AG09309 (cell line): ENCODE data around the gene EIF4G3.

Experiments used
- DNase-seq: peaks from one replicate; pipeline ENCODE4 v3.0.0-alpha.2; 2010; ENCODE audit warnings: low read depth
- H3K4me3 ChIP-seq: 2 replicates; pipeline ENCODE4 v1.5.1; 2011; ENCODE audit warnings: mild to moderate bottlenecking, low read depth, low read length, moderate library complexity; ENCODE audit not compliant: control insufficient read depth
- TF ChIP-seq, protein P1 (sequence below): IDR thresholded peaks from 2 replicates; pipeline ENCODE4 v1.5.1; 2011; ENCODE audit warnings: mild to moderate bottlenecking, low read depth, low read length, inconsistent platforms; ENCODE audit not compliant: insufficient read depth, control insufficient read depth; ENCODE audit errors: missing control alignments

Gene EIF4G3

GRCh38 chr1:21123287-21123948 is 53.3 kb downstream of the EIF4G3 start:
- no peak for DNase-seq
- no peak overlapping the region for H3K4me3 ChIP-seq
- TF ChIP-seq, protein P1, sequence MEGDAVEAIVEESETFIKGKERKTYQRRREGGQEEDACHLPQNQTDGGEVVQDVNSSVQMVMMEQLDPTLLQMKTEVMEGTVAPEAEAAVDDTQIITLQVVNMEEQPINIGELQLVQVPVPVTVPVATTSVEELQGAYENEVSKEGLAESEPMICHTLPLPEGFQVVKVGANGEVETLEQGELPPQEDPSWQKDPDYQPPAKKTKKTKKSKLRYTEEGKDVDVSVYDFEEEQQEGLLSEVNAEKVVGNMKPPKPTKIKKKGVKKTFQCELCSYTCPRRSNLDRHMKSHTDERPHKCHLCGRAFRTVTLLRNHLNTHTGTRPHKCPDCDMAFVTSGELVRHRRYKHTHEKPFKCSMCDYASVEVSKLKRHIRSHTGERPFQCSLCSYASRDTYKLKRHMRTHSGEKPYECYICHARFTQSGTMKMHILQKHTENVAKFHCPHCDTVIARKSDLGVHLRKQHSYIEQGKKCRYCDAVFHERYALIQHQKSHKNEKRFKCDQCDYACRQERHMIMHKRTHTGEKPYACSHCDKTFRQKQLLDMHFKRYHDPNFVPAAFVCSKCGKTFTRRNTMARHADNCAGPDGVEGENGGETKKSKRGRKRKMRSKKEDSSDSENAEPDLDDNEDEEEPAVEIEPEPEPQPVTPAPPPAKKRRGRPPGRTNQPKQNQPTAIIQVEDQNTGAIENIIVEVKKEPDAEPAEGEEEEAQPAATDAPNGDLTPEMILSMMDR, result no peak

- TF ChIP-seq, protein P1, result no peak
- no peak overlapping the region for H3K4me3 ChIP-seq
- no peak for DNase-seq
Measured at GRCh38 chr1:21121764-21122471, 54.8 kb downstream of the EIF4G3 start.

- TF ChIP-seq, protein P1, result no peak
- no peak for DNase-seq
- H3K4me3 ChIP-seq, result no peak overlapping the region
Measured at GRCh38 chr1:21118167-21118566, 58.5 kb downstream of the EIF4G3 start.

DNA sequence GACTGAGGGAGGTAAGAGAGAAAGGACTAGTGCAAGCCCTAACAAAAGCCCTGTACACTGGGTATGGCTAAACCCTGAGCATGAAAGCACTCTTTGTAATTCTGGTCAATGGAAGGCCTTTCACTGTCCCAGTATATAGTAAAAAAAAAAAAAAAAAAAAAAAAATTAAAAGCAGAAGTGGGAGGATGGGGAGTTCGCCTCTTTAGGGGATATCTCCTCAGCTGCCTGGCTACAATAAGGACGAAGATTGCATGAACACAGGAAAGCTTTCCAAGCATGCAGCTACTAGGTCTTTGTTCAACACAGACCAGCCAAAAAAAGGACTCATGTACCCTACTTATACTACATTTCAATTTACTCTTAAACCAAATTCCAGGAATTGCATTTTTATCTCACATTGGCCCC is 59.1 kb downstream of the EIF4G3 start:
- TF ChIP-seq, protein P1, result no peak
- no peak overlapping the region for H3K4me3 ChIP-seq
- DNase-seq, result no peak

- no peak for DNase-seq
- TF ChIP-seq, protein P1, result no peak
- H3K4me3 ChIP-seq, result no peak overlapping the region
Measured at GRCh38 chr1:21117159-21117558, 59.5 kb downstream of the EIF4G3 start.

GRCh38 chr1:21115098-21115760 is 61.5 kb downstream of the EIF4G3 start:
- DNase-seq, result no peak
- TF ChIP-seq, protein P1, result no peak
- H3K4me3 ChIP-seq, result no peak overlapping the region
